Vagina (tissue), 2 donors: ENCODE data around the gene TMEM81. TPM values are rescaled to one million over a fixed set of nuclear protein-coding genes. Genes with fewer than 3 reads are reported as not detected.

Source experiments
- DNase-seq, 2 donors: peaks; one replicate each; pipeline ENCODE4 v3.0.0-alpha.2; 2017; ENCODE audit errors: extremely low spot score in 2 of 2
- H3K27ac ChIP-seq: fragments of 200-600 bp; sonication (generic); one replicate; pipeline ENCODE4 v1.5.1; 2019
- H3K27me3 ChIP-seq: fragments of 200-600 bp; sonication (generic); one replicate; pipeline ENCODE4 v1.5.1; 2019
- H3K36me3 ChIP-seq, 2 donors: fragments of 200-600 bp; sonication (generic); one replicate each; pipeline ENCODE4 v1.5.1; 2017 to 2019
- H3K4me1 ChIP-seq: fragments of 200-600 bp; sonication (generic); one replicate; pipeline ENCODE4 v1.5.1; 2019
- H3K4me3 ChIP-seq, 2 donors: fragments of 200-600 bp; sonication (generic); 1 replicate in 1 of 2; 2 replicates in 1 of 2; pipeline ENCODE4 v1.5.1; 2016 to 2019
- H3K9me3 ChIP-seq: fragments of 200-600 bp; sonication (generic); one replicate; pipeline ENCODE4 v1.5.1; 2019
- CTCF ChIP-seq, 3 experiments: fragments of 450-650 bp in 2 of 3; fragments of 200-600 bp in 1 of 3; sonication (generic) in 1 of 3; IDR thresholded peaks; one replicate each; pipeline ENCODE4 v1.5.1; 2017 to 2019; ENCODE audit warnings: antibody characterized with exemption in 3 of 3, mild to moderate bottlenecking in 2 of 3, moderate library complexity in 2 of 3
- POLR2A ChIP-seq, 2 donors: fragments of 450-650 bp; IDR thresholded peaks; one replicate each; pipeline ENCODE4 v1.6.1; 2017; ENCODE audit warnings: antibody characterized with exemption in 2 of 2, mild to moderate bottlenecking in 2 of 2, moderate library complexity in 2 of 2
- POLR2AphosphoS5 ChIP-seq, 2 donors: sonication (generic); formaldehyde crosslinking; IDR thresholded peaks; one replicate each; pipeline ENCODE4 v1.9.0; 2017; ENCODE audit warnings: antibody characterized with exemption in 2 of 2, mild to moderate bottlenecking in 2 of 2, low read depth in 1 of 2; ENCODE audit not compliant: insufficient read depth in 1 of 2
- intact Hi-C: fragments of 100-400 bp; cut with DNase I; formaldehyde crosslinking; loops from one replicate; pipeline ENCODE4 v1.15.1; 2023
- total RNA-seq: library from RNA; depleted of rRNA; stranded (reverse); fragments of >200 nt; gene quantifications from one replicate; pipeline ENCODE4 v1.2.3, GENCODE V29; 2016

The TMEM81 gene, protein sequence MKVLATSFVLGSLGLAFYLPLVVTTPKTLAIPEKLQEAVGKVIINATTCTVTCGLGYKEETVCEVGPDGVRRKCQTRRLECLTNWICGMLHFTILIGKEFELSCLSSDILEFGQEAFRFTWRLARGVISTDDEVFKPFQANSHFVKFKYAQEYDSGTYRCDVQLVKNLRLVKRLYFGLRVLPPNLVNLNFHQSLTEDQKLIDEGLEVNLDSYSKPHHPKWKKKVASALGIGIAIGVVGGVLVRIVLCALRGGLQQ
- total RNA-seq, result 3.9 TPM

DNA sequence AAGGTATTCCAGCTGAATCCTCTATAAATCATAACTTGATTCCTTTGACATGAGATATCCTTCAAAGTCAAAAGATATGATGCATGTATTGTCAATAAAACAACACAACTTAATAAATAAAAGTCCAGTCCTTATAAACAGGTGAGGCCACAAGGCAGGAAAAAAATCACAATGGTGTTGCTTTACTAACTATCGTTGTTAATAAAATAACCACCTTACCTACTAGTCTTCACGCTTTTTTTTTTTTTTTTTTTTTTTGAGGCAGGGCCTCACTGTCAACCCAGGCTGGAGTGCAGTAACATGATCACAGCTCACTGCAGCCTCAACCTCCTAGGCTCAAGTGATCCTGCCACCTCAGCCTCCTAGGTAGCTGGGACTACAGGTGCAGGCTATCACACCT is at the start of gene TMEM81:
Gene TMEM81 (minus strand): TSS at position 101 of the 400 bp plus-strand sequence. CDS start 140 bp downstream, outside the sequence.
- no peaks in the 10 kb centered on the region for H3K27me3 ChIP-seq
- intact Hi-C loops, result no loop called here
- no peaks in the 10 kb centered on the region for H3K4me1 ChIP-seq
- no peaks in the 10 kb centered on the region for H3K9me3 ChIP-seq
- H3K4me3 ChIP-seq, result no peak within 1 kb of the TSS
- H3K36me3 ChIP-seq, result peaks cover 0 to 23% of the 10 kb centered on the region in 2 donors
- H3K27ac ChIP-seq, result no peak within 1 kb of the TSS
- no peak for TF ChIP-seq POLR2A (IDR thresholded peaks at IDR 0.05)
- no peak for TF ChIP-seq CTCF (IDR thresholded peaks at IDR 0.05)
- TF ChIP-seq POLR2AphosphoS5 (IDR thresholded peaks at IDR 0.05; ENCODE audit: insufficient read depth in 1 of 2, low read depth in 1 of 2), result no peak
- no peak for DNase-seq

- Histone ChIP-seq H3K27me3 (no peaks in the 10 kb centered on the region), H3K9me3 (no peaks in the 10 kb centered on the region), H3K27ac (no peak overlapping the region), H3K36me3 (no peaks in the 10 kb centered on the region), H3K4me1 (no peaks in the 10 kb centered on the region), H3K4me3 (no peak overlapping the region)
- intact Hi-C loops, result no loop called here
- TF ChIP-seq CTCF (IDR thresholded peaks at IDR 0.05), result no peak
- TF ChIP-seq POLR2AphosphoS5 (IDR thresholded peaks at IDR 0.05; ENCODE audit: insufficient read depth in 1 of 2, low read depth in 1 of 2), result no peak
- TF ChIP-seq POLR2A (IDR thresholded peaks at IDR 0.05), result no peak
- no peak for DNase-seq
These were observed 49.0 kb upstream of the TMEM81 start for GRCh38 chr1:205133287-205133686.

GRCh38 chr1:205129447-205130029 is 45.3 kb upstream of the TMEM81 start:
- no peak overlapping the region for H3K27ac ChIP-seq
- H3K27me3 ChIP-seq, result no peaks in the 10 kb centered on the region
- no peaks in the 10 kb centered on the region for H3K9me3 ChIP-seq
- no peak overlapping the region for H3K4me3 ChIP-seq
- intact Hi-C loops, result no loop called here
- no peaks in the 10 kb centered on the region for H3K4me1 ChIP-seq
- DNase-seq, result no peak
- no peak for TF ChIP-seq POLR2AphosphoS5 (IDR thresholded peaks at IDR 0.05; ENCODE audit: insufficient read depth in 1 of 2, low read depth in 1 of 2)
- no peak for TF ChIP-seq POLR2A (IDR thresholded peaks at IDR 0.05)
- no peak for TF ChIP-seq CTCF (IDR thresholded peaks at IDR 0.05)
- no peaks in the 10 kb centered on the region for H3K36me3 ChIP-seq

GRCh38 chr1:205128050-205128449 is 43.8 kb upstream of the TMEM81 start:
- intact Hi-C loops, result no loop called here
- H3K36me3 ChIP-seq, result no peaks in the 10 kb centered on the region
- no peak for TF ChIP-seq POLR2A (IDR thresholded peaks at IDR 0.05)
- H3K27me3 ChIP-seq, result no peaks in the 10 kb centered on the region
- no peaks in the 10 kb centered on the region for H3K9me3 ChIP-seq
- DNase-seq, result no peak
- no peak overlapping the region for H3K4me3 ChIP-seq
- H3K4me1 ChIP-seq, result peaks cover under 1% of the 10 kb centered on the region
- no peak overlapping the region for H3K27ac ChIP-seq

DNA sequence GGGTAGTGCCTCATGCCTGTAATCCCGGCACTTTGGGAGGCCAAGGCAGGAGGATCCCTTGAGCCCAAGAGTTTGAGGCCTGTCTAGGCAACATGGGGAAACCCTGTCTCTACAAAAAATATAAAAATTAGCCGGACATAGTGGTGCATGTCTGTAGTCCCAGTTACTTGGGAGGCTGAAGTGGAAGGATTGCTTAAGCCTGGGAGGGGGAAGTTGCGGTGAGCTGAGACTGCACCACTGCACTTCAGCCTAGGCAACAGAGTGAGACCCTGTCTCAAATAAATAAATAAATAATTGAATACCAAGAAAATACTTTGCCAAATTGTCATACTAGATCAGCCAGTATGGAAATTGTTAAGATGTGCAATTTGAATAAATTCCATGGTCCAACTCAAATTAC is 43.4 kb upstream of the TMEM81 start:
- no peaks in the 10 kb centered on the region for H3K36me3 ChIP-seq
- H3K9me3 ChIP-seq, result no peaks in the 10 kb centered on the region
- H3K27ac ChIP-seq, result no peak overlapping the region
- intact Hi-C loops, result no loop called here
- no peaks in the 10 kb centered on the region for H3K27me3 ChIP-seq
- DNase-seq, result no peak
- no peak for TF ChIP-seq CTCF (IDR thresholded peaks at IDR 0.05)
- no peak for TF ChIP-seq POLR2AphosphoS5 (IDR thresholded peaks at IDR 0.05; ENCODE audit: insufficient read depth in 1 of 2, low read depth in 1 of 2)
- TF ChIP-seq POLR2A (IDR thresholded peaks at IDR 0.05), result no peak
- H3K4me1 ChIP-seq, result peaks cover 4% of the 10 kb centered on the region
- H3K4me3 ChIP-seq, result no peak overlapping the region
